ENCODE measurements around the gene FGFR3.

The FGFR3 gene

GRCh38 chr4:1792832-1793495 lies at the start of gene FGFR3:
FGFR3 (plus strand) TSS chr4:1793293; CDS start chr4:1793935, 642 bp downstream.
- no peak for DNase-seq

GRCh38 chr4:1743551-1743950 lies 49.5 kb upstream of the FGFR3 start:
- DNase-seq, result no peak

GRCh38 chr4:1743975-1744374 lies 49.1 kb upstream of the FGFR3 start:
- no peak for DNase-seq

GRCh38 chr4:1744552-1744951 lies 48.5 kb upstream of the FGFR3 start:
- DNase-seq, result no peak

DNA sequence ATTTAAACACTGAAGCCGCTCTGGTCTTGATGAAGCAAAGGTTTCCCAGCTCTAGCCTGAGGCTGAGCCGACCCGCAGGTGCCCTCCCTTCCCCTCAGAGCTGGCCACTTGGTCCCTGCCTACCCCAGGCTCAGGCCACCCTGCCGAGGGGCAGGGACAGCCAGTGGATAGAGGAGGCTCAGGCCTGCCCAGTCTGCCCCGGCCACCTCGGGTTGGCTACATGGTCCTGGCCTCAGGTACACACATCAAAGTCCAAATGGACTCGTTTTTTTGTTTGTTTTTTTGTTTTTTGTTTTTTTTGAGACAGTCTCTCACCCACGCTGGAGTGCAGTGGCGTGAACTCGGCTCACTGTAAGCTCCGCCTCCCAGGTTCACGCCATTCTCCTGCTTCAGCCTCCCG lies 47.9 kb upstream of the FGFR3 start:
- no peak for DNase-seq

GRCh38 chr4:1745697-1746096 lies 47.4 kb upstream of the FGFR3 start:
- no peak for DNase-seq

DNA sequence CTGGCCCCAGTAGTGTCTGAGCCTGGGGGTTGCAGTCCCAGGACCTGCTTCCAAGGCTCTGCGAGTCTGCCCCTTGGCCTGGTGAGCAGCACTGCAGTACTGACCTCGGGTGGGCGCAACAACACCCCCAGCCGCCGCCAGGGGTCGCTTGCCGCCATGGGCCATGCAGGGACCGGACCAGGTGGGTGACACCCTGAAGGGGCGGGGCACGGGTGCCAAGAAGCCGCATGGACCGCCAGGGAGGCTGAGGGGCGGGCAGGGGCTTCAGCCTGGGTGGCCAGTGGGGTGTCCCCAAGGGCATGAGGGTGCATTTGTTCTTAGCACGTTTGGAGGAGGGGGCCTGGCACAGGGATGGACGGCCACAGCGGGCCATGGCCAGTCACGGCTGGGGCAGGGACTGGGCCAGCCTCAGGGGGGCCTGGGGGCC lies 46.8 kb upstream of the FGFR3 start:
- DNase-seq, result peak; percentile 78

GRCh38 chr4:1746919-1747602 lies 46.0 kb upstream of the FGFR3 start:
- no peak for DNase-seq

DNA sequence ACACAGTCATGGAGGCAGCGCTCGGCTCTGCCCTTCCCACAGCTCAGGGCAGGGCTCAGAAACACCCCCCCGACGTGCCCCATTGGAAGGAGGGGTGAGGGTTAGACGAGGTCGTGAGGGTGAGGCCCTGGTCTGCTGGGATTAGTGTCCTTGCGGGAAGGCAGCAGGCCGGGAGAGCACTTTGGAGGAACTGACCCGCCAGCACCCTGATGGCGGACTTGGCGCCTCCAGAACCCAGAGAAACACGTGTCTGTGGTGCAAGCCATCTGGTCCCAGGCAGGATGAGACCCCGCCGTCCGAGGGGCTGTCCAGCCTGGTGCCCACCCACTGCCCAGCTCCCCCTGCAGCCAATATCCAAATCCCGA lies 45.5 kb upstream of the FGFR3 start:
- no peak for DNase-seq

DNA sequence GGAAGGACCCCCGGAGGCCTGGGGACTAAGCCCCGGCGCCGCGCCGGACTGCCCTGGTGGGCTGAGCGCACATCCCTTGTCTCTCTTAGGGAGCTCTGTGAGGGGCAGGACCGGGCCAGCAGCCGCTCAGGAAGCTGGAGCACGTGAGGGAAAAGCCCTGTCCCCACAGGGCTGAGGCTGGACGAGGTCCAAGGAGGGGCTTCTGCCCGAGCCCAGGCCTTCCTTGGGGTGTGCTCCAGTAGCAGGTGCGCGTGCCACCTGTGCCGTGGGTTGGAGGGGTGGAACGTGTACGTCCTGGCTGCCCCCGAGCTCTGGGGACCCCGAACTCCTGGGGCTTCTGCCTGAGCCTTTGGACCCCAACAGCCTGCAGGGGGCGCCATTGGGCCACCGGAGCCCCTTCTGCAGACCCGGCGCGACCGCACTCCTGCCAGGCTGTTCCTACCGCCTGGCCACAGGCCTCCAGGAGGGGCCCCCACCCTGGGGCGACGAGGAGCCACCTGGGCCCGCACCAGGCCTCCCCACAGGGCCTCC lies 44.6 kb upstream of the FGFR3 start:
- DNase-seq, result peak; percentile 64

- DNase-seq, result no peak
Measured at GRCh38 chr4:1749370-1749769, 43.7 kb upstream of the FGFR3 start.

GRCh38 chr4:1749826-1750225 lies 43.3 kb upstream of the FGFR3 start:
- DNase-seq, result no peak

- no peak for DNase-seq
Measured at GRCh38 chr4:1750381-1751154, 42.5 kb upstream of the FGFR3 start.

DNA sequence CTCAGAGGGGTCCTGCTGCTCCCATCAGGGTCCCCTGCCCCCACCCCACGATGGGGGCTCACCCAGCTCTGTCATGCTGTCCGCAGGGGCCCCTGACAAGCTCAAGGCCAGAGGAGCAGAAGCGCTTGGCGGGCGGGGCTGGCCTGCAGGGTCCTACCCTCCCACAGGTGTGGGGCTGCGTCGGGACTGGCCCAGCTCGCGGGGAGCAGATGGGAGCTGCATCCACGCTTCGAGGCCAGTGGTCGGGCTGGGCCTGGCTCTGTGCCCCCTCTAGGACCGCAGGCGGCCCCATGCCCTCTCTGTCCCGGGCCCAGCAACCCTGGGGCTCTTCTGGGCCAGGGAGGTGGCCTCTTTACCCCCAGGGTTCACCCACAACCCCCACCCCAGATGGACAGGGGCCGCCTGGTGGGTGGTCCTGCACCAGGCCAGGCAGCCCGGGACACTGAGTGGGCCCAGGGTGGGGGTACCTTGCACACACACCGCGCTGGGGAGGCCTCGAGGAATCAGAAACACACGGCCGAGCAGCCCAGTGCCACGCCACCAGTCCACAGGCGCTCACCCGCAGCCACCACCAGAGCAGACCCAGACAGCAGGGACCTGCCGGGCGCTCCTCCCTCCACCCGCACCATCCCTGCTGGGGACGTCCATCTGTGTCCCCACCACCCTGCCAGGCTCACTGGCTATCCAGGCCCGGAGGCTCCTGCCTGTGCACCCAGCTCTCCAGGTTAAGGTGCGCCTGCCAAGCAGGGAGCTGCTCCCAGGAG lies 41.8 kb upstream of the FGFR3 start:
- no peak for DNase-seq

DNA sequence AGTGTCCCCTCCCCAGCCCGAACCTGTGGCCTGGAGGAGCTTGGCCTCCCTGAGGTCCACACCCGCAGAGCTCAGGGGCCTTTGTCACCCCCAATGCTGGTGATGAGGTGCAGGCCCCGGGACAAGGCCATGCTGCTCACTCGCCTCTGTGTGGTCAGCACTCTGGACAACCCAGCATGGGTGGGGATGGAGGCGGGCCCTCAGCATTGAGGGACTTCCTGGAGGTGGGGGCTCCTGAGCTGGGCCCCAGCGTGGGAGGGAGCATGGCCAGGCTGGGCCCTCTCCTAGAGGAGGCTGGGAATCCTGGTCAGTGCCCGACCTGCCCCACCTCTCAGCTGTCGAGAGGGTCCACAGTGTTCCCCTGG lies 41.2 kb upstream of the FGFR3 start:
- DNase-seq, result no peak

GRCh38 chr4:1752284-1753041 lies 40.6 kb upstream of the FGFR3 start:
- peak; percentile 13 for DNase-seq

DNA sequence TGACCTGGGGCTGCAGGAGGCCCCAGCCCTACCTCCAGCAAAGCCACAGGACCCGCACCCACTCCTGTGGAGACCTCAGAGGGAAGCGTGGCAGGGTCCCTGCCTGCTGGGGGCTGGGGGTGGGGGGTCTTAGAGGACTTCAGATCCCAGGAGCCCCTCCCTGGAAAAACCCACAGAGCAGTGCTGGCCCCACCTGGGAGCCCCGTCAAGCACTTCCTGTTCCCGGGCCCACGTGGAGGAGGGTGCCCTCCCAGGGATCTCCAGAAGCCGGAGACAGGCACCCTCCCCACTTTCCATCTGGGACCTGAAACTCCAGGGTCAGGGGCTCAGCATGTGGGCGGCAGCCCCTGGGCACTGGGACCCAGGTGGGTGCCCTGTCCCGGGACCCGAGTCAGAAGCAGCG lies 39.8 kb upstream of the FGFR3 start:
- no peak for DNase-seq

DNA sequence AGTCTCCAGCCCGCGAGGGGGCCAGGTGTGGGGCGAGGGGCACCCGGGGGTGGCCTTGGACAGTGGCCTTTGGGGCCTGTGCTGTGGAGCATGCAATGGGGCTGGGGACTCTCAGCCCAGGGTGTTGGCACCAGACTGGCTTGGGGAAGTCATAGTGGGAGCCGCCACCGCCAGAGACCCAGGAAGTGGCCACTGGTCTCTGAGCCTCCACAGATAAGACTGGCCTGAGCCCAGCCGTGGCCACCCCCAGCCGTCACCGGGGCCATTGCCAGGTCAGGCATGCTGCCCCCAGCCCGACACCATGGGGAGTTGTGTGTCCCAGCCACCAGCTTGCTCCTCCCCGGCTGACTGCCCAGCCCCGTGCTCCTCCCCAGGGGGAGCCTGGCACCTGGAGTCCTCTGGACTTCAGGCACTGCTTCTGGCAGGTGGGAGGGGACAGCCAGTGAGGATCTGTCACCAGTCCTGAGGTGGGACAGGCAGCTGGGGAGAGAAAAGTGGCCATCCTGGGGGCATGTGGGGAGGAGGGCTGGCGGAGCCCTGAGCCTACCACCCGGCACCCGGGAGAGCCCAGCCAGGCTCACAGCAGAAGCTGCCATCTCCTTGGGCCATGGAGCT lies 39.3 kb upstream of the FGFR3 start:
- no peak for DNase-seq

DNA sequence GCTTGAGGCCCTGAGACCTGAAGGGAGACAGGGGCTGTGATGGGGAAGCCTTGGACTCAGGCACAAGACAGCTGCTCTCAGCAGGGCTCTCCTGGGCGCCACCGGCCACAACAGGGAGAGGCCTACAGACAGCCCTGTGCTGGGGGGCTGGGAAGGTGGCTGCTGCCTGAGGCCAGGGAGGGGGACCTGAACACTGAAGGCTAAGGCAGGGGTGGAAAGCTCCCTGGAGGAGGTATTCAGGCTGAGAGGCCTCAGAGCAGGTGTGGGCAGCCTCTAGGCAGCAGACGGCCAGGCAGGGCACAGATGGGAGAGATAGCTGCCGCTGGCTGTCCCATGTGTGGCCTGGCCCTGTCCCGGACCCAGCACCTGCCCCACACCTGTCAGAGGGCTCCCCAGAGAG lies 38.8 kb upstream of the FGFR3 start:
- no peak for DNase-seq

- DNase-seq, result no peak
Measured at GRCh38 chr4:1755297-1755696, 37.8 kb upstream of the FGFR3 start.

DNA sequence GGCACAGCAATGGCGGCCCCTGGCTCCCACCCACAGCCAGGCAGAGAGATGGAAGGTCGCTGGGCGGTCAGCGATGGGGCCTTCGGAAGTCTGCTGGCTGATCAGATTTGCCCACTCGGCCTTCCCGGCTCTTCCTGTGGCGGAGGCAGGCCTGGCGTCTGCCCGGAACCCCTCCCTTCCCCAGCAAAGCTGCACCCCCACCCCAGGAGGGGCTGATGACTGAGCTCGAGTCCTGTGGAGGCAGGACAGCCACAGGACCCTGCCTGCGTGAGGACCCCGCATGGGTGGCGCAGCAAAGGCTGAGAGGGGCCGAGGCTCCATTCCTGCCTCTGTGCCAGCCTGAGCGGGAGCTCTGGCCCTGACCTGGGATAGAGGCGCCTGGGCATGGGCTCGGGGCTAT lies 37.0 kb upstream of the FGFR3 start:
- DNase-seq, result no peak
